Aorta (tissue), 5 donors: ENCODE results near the gene SYNPO. TPM values are rescaled to one million over a fixed set of nuclear protein-coding genes. Genes with fewer than 3 reads are reported as not detected.

Source experiments
- ATAC-seq: fragments of 200-7000 bp; cut with Tn5 transposase; one replicate; pipeline ENCODE4 v1.9.1; 2022; ENCODE audit warnings: moderate library complexity; ENCODE audit not compliant: low FRiP score
- DNase-seq, 2 donors: peaks; one replicate each; pipeline ENCODE4 v3.0.0-alpha.2; 2020
- H3K27ac ChIP-seq, 2 donors: one replicate each; pipeline ENCODE4 v1.5.1; 2013; ENCODE audit warnings: low read length in 2 of 2, mild to moderate bottlenecking in 2 of 2, moderate library complexity in 2 of 2, control low read depth in 1 of 2, inconsistent platforms in 1 of 2, low read depth in 1 of 2
- H3K27me3 ChIP-seq, 2 donors: one replicate each; pipeline ENCODE4 v1.6.1; 2013; ENCODE audit warnings: control low read depth in 1 of 2, low read length in 1 of 2, mild to moderate bottlenecking in 1 of 2, moderate library complexity in 1 of 2; ENCODE audit not compliant: insufficient read depth in 2 of 2, control insufficient read depth in 1 of 2
- H3K36me3 ChIP-seq, 2 donors: one replicate each; pipeline ENCODE4 v1.6.1; 2013; ENCODE audit warnings: control low read depth in 1 of 2, low read length in 1 of 2, mild to moderate bottlenecking in 1 of 2; ENCODE audit not compliant: insufficient read depth in 2 of 2, control insufficient read depth in 1 of 2
- H3K4me1 ChIP-seq, 2 donors: one replicate each; pipeline ENCODE4 v1.6.1; 2013; ENCODE audit warnings: low read length in 2 of 2, control low read depth in 1 of 2, mild to moderate bottlenecking in 1 of 2, moderate library complexity in 1 of 2; ENCODE audit not compliant: insufficient read depth in 2 of 2, control insufficient read depth in 1 of 2
- H3K4me3 ChIP-seq, 2 donors: one replicate each; pipeline ENCODE4 v1.5.1; 2013; ENCODE audit warnings: low read length in 2 of 2, control low read depth in 1 of 2, mild to moderate bottlenecking in 1 of 2
- H3K9me3 ChIP-seq: one replicate; pipeline ENCODE4 v1.6.1; 2013; ENCODE audit warnings: mild to moderate bottlenecking, low read length; ENCODE audit not compliant: control insufficient read depth
- WGBS, 2 donors: extraction: QIAGEN DNeasy Blood & Tissue Kit; methylation state at CpG; one replicate each; pipeline ENCODE4 v1.1.7; 2013; 5-methylcytosine and 5-hydroxymethylcytosine counted together
- intact Hi-C, 2 donors: fragments of 100-400 bp; cut with DNase I; formaldehyde crosslinking; loops; one replicate each; pipeline versions ENCODE4 v1.14.2 to v1.15.0; 2022
- polyA plus RNA-seq, 2 donors: library from polyadenylated mRNA; stranded (reverse); fragments of 200-250 nt; gene quantifications; one replicate each; pipeline ENCODE4 v1.2.3, GENCODE V29; 2013
- total RNA-seq, 2 donors: library from RNA; stranded (reverse); fragmentation: NEBNext Ultra II Directional; extraction: Animal tissue kit (Norgen Biotek cat#: 25700); gene quantifications; one replicate each; pipeline ENCODE4 v1.2.1, GENCODE V29; 2021
- donor health status: healthy with polysubstance abuse.
- donor health status: Bipolar disorder and iron deficiency.
- donor health status: DM: no; HTN: no; CAD: no.
- donor health status: DM: no; HTN: no; CAD: no.
- donor health status: DM: yes; HTN: yes; CAD: no.

The SYNPO gene
- total and polyA plus RNA-seq, 4 donors: 228 to 486 (median 403) TPM

DNA sequence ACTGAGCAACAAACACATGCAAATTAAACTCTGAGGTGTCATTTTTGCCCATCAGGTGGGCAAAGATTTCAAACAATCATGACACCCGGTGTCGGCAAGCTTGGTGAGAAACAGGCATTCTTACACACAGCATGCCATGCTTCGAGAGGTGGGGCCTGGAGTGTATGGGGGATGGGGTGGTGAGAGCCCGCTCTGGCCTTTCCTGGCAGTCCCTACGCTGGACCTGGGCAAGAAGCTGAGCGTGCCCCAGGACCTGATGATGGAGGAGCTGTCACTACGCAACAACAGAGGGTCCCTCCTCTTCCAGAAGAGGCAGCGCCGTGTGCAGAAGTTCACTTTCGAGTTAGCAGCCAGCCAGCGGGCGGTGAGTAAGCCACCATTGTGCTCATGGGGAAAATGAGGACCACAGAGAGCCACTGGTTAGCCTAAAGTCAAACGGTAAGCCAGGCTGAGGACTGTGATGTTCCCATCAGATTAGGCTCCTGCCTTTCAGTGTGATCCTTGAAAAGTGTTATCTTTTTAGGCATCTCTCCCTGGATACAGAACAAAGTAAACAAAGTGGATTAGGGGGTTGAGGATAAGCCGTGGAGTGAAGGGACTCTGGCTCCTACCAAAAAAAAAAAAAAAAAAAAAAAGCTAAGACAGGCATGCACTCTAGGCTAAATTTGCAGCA, 30.0 kb downstream of the SYNPO start:
- intact Hi-C loops: loop anchor here in 1 of 2 donors (10.0 kb wide), 1 partner anchor 216 kb away; no protein-coding TSS in a partner anchor

DNA sequence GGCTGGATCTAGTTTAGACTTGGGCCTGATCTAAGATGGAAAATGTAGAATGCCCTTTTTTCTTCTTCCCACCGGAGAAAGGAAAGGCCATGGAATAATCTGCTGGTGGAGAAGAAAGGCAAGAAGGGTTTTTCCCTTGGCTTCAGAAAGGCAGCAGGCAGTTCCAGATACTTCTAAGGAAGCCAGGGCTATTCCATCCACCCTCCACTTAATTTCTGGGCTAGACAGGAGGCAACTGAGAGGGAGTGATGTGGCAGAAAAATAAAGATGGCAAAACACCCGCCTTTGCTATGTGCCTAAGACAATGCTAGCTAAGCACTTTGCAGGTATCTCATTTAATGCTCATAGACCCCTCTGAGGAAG, 30.5 kb downstream of the SYNPO start:
- WGBS, 2 donors: 28 to 39% methylated on average over 2 of the region's 2 CpGs
- intact Hi-C loops: loop anchor here in 1 of 2 donors (10.0 kb wide), 1 partner anchor 216 kb away; no protein-coding TSS in a partner anchor

More for the DNA sequence above, 30.0 kb downstream of the SYNPO start:
- H3K4me1 ChIP-seq: peaks cover 0 to 1% of the 10 kb centered on the region in 2 donors
- no peaks in the 10 kb centered on the region for H3K9me3 ChIP-seq
- H3K4me3 ChIP-seq: no peak overlapping the region
- no peaks in the 10 kb centered on the region for H3K27me3 ChIP-seq
- ATAC-seq: no peak
- WGBS, 2 donors: 77 to 85% methylated on average over 14 of the region's 14 CpGs
- no peak for DNase-seq
- no peak overlapping the region for H3K27ac ChIP-seq
- H3K36me3 ChIP-seq: no peaks in the 10 kb centered on the region

DNA sequence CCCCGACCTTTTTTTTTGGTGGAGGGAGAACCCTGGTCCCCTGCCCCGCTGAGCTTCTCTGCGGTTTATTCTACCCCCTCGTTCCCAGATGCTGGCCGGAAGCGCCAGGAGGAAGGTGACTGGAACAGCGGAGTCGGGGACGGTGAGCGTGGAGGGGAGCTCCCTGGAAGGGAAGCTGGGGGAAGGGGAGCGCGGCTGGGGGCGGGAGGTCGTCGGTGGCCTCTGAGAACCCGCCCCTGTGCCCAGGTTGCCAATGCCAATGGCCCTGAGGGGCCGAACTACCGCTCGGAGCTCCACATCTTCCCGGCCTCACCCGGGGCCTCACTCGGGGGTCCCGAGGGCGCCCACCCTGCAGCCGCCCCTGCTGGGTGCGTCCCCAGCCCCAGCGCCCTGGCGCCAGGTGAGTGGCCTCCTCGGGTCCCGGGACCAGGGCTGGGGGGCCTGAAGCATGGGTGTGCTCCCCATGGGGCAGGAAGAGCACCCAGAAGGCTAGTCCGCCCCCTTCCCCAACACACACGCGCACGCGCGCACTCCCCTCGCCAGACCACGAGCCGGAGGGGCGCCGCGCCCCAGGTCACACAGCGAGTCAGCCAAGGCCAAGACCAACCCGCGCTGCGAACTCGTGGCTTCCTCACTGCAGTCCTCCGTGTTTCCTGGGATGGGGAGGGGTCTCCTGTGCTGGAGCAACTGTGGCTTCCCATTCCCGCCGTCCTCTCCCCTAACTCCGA, 31.2 kb downstream of the SYNPO start:
- ATAC-seq: peak; percentile 6
- intact Hi-C loops: loop anchor here in 1 of 2 donors (10.0 kb wide), 1 partner anchor 217 kb away; no protein-coding TSS in a partner anchor
- Histone ChIP-seq H3K36me3 (no peaks in the 10 kb centered on the region), H3K27me3 (no peaks in the 10 kb centered on the region), H3K4me3 (no peak overlapping the region), H3K4me1 (peaks cover 0 to 1% of the 10 kb centered on the region in 2 donors), H3K9me3 (no peaks in the 10 kb centered on the region), H3K27ac (no peak overlapping the region)
- DNase-seq: peak in 1 of 2 donors; percentile 56
- 30 to 34% methylated on average over 48 to 51 of the region's 51 CpGs for WGBS, 2 donors

More for the DNA sequence above, 30.5 kb downstream of the SYNPO start:
- Histone ChIP-seq H3K4me1 (peaks cover 0 to 1% of the 10 kb centered on the region in 2 donors), H3K4me3 (no peak overlapping the region), H3K27me3 (no peaks in the 10 kb centered on the region), H3K27ac (no peak overlapping the region), H3K9me3 (no peaks in the 10 kb centered on the region), H3K36me3 (no peaks in the 10 kb centered on the region)
- no peak for ATAC-seq
- no peak for DNase-seq

DNA sequence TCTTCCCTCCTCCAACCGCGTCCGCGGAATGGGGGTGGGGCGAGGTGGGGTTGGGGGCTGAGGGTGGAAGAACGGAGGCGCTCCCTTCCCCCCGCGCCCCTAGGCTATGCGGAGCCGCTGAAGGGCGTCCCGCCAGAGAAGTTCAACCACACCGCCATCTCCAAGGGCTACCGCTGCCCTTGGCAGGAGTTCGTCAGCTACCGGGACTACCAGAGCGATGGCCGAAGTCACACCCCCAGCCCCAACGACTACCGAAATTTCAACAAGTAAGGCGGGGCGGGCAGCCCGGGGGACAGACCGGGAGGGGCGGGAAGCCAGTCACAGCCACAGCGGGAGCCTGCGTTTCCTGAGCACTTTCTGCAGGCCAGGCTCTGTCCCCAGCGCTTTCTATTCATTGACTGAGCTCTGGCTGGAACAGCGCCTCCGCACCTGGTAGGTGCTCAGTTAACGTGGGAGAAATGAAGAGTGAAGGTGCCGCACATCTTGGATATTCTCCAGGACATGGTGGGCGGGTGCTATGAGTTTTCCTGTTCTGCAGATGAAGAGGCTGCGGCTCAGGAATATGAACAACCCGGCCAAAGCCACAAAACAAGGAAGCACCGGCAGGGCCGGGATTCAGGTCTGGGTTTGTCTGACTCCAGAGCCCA, 31.9 kb downstream of the SYNPO start:
- 15 to 31% methylated on average over 38 of the region's 38 CpGs for WGBS, 2 donors
- DNase-seq (peak; percentile 73 to 88), ATAC-seq (peak; percentile 44)
- H3K4me1 ChIP-seq: peaks cover 0 to 1% of the 10 kb centered on the region in 2 donors
- H3K4me3 ChIP-seq: no peak overlapping the region
- H3K9me3 ChIP-seq: no peaks in the 10 kb centered on the region
- intact Hi-C loops: loop anchor here in 1 of 2 donors (10.0 kb wide), 1 partner anchor 218 kb away; no protein-coding TSS in a partner anchor
- no peaks in the 10 kb centered on the region for H3K27me3 ChIP-seq
- no peaks in the 10 kb centered on the region for H3K36me3 ChIP-seq
- H3K27ac ChIP-seq: no peak overlapping the region

DNA sequence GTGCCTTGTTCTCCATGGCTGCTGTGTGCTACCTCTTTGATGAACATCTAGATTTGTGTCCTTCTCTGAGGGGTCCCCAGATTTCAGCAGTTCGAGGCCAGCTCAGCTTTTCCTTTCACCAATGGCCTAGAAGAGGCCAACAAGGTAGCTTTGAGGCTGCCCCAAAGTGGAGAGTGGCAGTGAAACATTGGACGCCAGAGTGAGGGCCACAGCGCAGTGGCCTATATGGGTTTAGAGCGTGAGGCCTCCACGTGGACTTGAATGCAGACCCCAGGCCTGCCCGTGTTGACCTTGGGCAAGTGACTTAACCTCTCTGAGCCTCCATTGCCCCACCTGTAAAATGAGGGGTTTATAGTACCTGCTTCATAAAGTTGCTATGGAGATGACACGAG, 32.4 kb downstream of the SYNPO start:
- Histone ChIP-seq H3K9me3 (no peaks in the 10 kb centered on the region), H3K27ac (peak overlapping the region in 1 of 2 donors; percentile 12), H3K27me3 (no peaks in the 10 kb centered on the region), H3K4me3 (no peak overlapping the region), H3K4me1 (peaks cover 0 to 1% of the 10 kb centered on the region in 2 donors), H3K36me3 (no peaks in the 10 kb centered on the region)
- DNase-seq (no peak), ATAC-seq (no peak)
- WGBS, 2 donors: 85 to 86% methylated on average over 7 of the region's 7 CpGs
- intact Hi-C loops: loop anchor here in 1 of 2 donors (10.0 kb wide), 1 partner anchor 218 kb away; no protein-coding TSS in a partner anchor

DNA sequence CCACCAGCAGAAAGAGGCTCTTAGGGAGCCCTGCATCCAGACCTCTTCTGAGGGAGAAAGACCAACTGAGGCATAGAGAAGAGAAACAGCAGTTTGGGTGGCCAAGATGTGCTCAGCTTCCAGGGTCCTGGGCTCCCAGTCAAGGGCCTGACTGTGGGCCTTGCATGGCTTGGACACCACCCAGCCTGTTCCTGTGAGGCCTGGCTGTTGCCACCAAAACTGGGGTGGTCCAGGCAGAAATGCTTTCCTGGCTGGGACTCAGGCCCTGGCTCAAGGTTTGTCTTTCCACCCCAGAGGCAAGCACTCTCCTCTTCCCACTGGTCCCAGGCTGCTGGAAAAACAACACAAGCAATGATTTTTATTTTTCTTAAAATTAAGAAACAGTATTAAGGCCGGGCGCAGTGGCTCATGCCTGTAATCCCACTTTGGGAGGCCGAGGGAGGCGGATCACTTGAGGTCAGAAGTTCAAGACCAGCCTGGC, 33.9 kb downstream of the SYNPO start:
- Histone ChIP-seq H3K27ac (peak overlapping the region; percentile 20 to 93), H3K4me1 (peaks cover 0 to 1% of the 10 kb centered on the region in 2 donors), H3K4me3 (no peak overlapping the region), H3K9me3 (no peaks in the 10 kb centered on the region), H3K36me3 (no peaks in the 10 kb centered on the region), H3K27me3 (no peaks in the 10 kb centered on the region)
- DNase-seq: peak in 1 of 2 donors; percentile 82
- WGBS, 2 donors: 3 to 7% methylated on average over 4 of the region's 4 CpGs
- intact Hi-C loops: loop anchor here in 1 of 2 donors (10.0 kb wide), 1 partner anchor 220 kb away; no protein-coding TSS in a partner anchor
- peak; percentile 73 for ATAC-seq

DNA sequence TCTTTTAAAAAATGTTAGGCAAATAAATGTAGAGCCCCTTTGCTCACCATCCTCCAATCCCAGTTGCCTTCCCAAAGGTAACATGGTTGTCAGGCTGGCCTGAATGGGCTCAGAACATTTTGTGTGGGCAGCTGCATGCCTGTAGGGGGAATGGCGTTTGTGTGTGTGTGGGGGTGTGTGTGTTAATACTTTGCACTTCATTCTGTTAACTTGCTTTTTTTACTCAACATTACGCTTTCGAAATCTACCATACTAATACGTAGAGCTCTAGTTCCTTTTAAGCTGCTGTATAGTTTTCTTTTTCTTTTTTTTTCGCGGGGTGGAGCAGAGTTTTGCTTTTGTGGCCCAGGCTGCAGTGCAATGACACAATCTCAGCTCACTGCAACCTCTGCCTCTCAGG, 34.6 kb downstream of the SYNPO start:
- Histone ChIP-seq H3K27me3 (no peaks in the 10 kb centered on the region), H3K27ac (no peak overlapping the region), H3K36me3 (no peaks in the 10 kb centered on the region), H3K4me3 (no peak overlapping the region), H3K9me3 (no peaks in the 10 kb centered on the region), H3K4me1 (peaks cover 0 to 1% of the 10 kb centered on the region in 2 donors)
- 80 to 82% methylated on average over 6 of the region's 6 CpGs for WGBS, 2 donors
- DNase-seq (no peak), ATAC-seq (no peak)
- intact Hi-C loops: loop anchor here in 1 of 2 donors (10.0 kb wide), 1 partner anchor 220 kb away; no protein-coding TSS in a partner anchor

DNA sequence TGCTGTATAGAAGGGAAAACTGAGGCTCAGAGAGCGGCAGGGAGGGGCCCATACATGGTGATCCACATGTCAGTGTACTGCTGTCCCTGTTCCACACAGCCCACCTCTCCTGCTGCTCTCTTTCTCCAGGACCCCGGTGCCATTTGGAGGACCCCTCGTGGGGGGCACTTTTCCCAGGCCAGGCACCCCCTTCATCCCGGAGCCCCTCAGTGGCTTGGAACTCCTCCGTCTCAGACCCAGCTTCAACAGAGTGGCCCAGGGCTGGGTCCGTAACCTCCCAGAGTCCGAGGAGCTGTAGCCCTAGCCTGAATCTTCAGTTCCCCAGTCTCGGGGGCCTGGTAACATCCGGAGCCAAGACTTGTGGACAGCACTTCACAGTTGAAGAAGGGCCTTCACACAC, 36.1 kb downstream of the SYNPO start:
- H3K27ac ChIP-seq: no peak overlapping the region
- ATAC-seq (no peak), DNase-seq (no peak)
- H3K27me3 ChIP-seq: no peaks in the 10 kb centered on the region
- no peaks in the 10 kb centered on the region for H3K9me3 ChIP-seq
- WGBS, 2 donors: 93 to 94% methylated on average over 9 of the region's 9 CpGs
- peaks cover 0 to 1% of the 10 kb centered on the region in 2 donors for H3K4me1 ChIP-seq
- no peak overlapping the region for H3K4me3 ChIP-seq
- H3K36me3 ChIP-seq: no peaks in the 10 kb centered on the region
- intact Hi-C loops: loop anchor here in 1 of 2 donors (10.0 kb wide), 1 partner anchor 222 kb away; no protein-coding TSS in a partner anchor
